OCI-LY7 (cell line): ENCODE data around the gene FIGNL1.

ENCODE experiments used
- EZH2phosphoT487 ChIP-seq: fragments of 200-600 bp; sonication (generic); IDR thresholded peaks from 2 replicates; pipeline ENCODE4 v1.6.1; 2018; ENCODE audit warnings: low read depth, borderline replicate concordance, mild to moderate bottlenecking, mixed run types, antibody characterized with exemption, low read length, moderate library complexity, mixed read lengths
- TF ChIP-seq, protein P1 (sequence below): fragments of 200-600 bp; sonication (generic); conservative IDR thresholded peaks from 2 replicates; pipeline ENCODE4 v1.5.1; 2014; ENCODE audit warnings: mild to moderate bottlenecking, antibody characterized with exemption, low read length, moderate library complexity, mixed read lengths

DNA sequence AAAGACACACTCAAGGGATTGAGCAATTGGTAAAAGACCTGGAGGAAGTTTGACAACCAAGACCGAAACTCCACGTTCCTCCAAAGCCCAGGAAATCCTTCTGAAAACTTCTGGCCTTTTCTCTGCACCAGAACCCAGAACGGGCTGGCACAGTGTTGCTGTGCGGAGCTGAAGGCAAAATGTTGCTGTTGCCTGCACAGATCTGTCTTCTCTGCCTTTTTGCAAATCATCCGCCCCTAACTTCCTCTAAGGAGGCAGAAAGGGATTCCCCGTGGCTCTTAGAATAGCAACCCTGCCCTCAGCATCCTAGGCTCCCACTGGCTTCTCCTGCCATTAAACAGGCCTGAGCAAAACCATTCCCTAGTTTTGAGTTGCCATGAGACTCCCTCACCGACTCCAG lies 44.9 kb downstream of the FIGNL1 start:
- TF ChIP-seq, protein P1, sequence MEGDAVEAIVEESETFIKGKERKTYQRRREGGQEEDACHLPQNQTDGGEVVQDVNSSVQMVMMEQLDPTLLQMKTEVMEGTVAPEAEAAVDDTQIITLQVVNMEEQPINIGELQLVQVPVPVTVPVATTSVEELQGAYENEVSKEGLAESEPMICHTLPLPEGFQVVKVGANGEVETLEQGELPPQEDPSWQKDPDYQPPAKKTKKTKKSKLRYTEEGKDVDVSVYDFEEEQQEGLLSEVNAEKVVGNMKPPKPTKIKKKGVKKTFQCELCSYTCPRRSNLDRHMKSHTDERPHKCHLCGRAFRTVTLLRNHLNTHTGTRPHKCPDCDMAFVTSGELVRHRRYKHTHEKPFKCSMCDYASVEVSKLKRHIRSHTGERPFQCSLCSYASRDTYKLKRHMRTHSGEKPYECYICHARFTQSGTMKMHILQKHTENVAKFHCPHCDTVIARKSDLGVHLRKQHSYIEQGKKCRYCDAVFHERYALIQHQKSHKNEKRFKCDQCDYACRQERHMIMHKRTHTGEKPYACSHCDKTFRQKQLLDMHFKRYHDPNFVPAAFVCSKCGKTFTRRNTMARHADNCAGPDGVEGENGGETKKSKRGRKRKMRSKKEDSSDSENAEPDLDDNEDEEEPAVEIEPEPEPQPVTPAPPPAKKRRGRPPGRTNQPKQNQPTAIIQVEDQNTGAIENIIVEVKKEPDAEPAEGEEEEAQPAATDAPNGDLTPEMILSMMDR, result no peak
- TF ChIP-seq EZH2phosphoT487, result no peak
